GM12878 (cell line): ENCODE measurements around the gene STK32A. TPM values are rescaled to one million over a fixed set of nuclear protein-coding genes. Genes with fewer than 3 reads are reported as not detected.

Experiments
- ATAC-seq: fragments of 200-7000 bp; cut with Tn5 transposase; 3 replicates; pipeline ENCODE4 v1.9.1; 2020; ENCODE audit warnings: mild to moderate bottlenecking, moderate library complexity
- BruUV-seq: library from RNA; stranded (reverse); fragments of 400-500 nt; replicated peaks from 2 replicates; lab custom pipeline; 2021; lab: Mats Ljungman, UMichigan
- CTCF ChIA-PET: fragments of 300-600 bp; sonication (Branson Sonifier 250); formaldehyde crosslinking; extraction: SDS; loops from one replicate; lab custom pipeline; 2021; ENCODE audit warnings: inconsistent platforms; lab: Yijun Ruan, JAX
- POLR2A ChIA-PET: fragments of 350-600 bp; formaldehyde crosslinking; extraction: SDS; loops from one replicate; lab custom pipeline; 2021; ENCODE audit warnings: inconsistent platforms; lab: Charles Lee
- RAD21 ChIA-PET: fragments of 300-600 bp; sonication (Branson Sonifier 250); formaldehyde crosslinking; loops from one replicate; lab custom pipeline; 2023; ENCODE audit warnings: antibody characterized with exemption; ENCODE audit not compliant: unreplicated experiment; lab: Charles Lee
- SMC1A ChIA-PET: fragments of 300-600 bp; sonication (Branson Sonifier 250); formaldehyde crosslinking; loops from one replicate; lab custom pipeline; 2023; ENCODE audit not compliant: unreplicated experiment, uncharacterized antibody; lab: Charles Lee
- DNase-seq: peaks from one replicate; pipeline ENCODE4 v3.0.0-alpha.2; 2011; ENCODE audit warnings: low read depth, low spot score
- FAIRE-seq: peaks from 3 replicates; lab custom pipeline; 2011; peaks lifted over from hg19 to GRCh38; lab: Jason Lieb, UNC
- H2AFZ ChIP-seq: 2 replicates; pipeline ENCODE4 v1.6.0; 2011; ENCODE audit warnings: low read depth, low read length, control low read depth; ENCODE audit not compliant: control insufficient read depth
- H3K27ac ChIP-seq: 2 replicates; pipeline ENCODE4 v1.5.1; 2011; ENCODE audit warnings: control low read depth; ENCODE audit not compliant: control insufficient read depth, insufficient read depth
- H3K27me3 ChIP-seq, 2 experiments: replicated peaks in 1 of 2; 2 replicates each; pipeline versions ENCODE4 v1.6.0 to v1.6.1; 2011; ENCODE audit warnings: low read length in 1 of 2; ENCODE audit not compliant: control insufficient read depth in 2 of 2, insufficient read depth in 2 of 2
- H3K36me3 ChIP-seq, 2 experiments: 2 replicates each; pipeline ENCODE4 v1.5.1; 2011; ENCODE audit warnings: low read length in 1 of 2; ENCODE audit not compliant: control insufficient read depth in 2 of 2, insufficient read depth in 2 of 2
- H3K4me1 ChIP-seq: 2 replicates; pipeline ENCODE4 v1.6.1; 2011; ENCODE audit warnings: mild to moderate bottlenecking, low read length, moderate library complexity, mixed read lengths; ENCODE audit not compliant: control insufficient read depth, insufficient read depth
- H3K4me2 ChIP-seq: 2 replicates; pipeline ENCODE4 v1.6.0; 2011; ENCODE audit warnings: control low read depth; ENCODE audit not compliant: control insufficient read depth, insufficient read depth
- H3K4me3 ChIP-seq: fragments of 200-600 bp; sonication (generic); 2 replicates; pipeline ENCODE4 v1.5.1; 2016
- H3K79me2 ChIP-seq: 2 replicates; pipeline ENCODE4 v1.6.0; 2011; ENCODE audit warnings: low read length; ENCODE audit not compliant: control insufficient read depth, insufficient read depth
- H3K9ac ChIP-seq: 2 replicates; pipeline ENCODE4 v1.8.0; 2011; ENCODE audit warnings: low read length, control low read depth, mixed read lengths; ENCODE audit not compliant: control insufficient read depth, insufficient read depth
- H3K9me3 ChIP-seq: replicated peaks from 3 replicates; pipeline ENCODE4 v1.5.1; 2011; ENCODE audit warnings: mild to moderate bottlenecking, low read length; ENCODE audit not compliant: control insufficient read depth, insufficient read depth
- H4K20me1 ChIP-seq: 2 replicates; pipeline ENCODE4 v1.6.0; 2011; ENCODE audit not compliant: control insufficient read depth, insufficient read depth
- BACH1 ChIP-seq: fragments of 450-650 bp; IDR thresholded peaks from 2 replicates; pipeline ENCODE4 v1.6.1; 2017; ENCODE audit warnings: mild to moderate bottlenecking, borderline replicate concordance
- CBX3 ChIP-seq: fragments of 200-600 bp; sonication (generic); IDR thresholded peaks from 2 replicates; pipeline ENCODE4 v1.6.1; 2016; ENCODE audit warnings: low read depth, borderline replicate concordance
- CTCF ChIP-seq, 3 experiments: IDR thresholded peaks in 2 of 3; conservative IDR thresholded peaks in 1 of 3; 2 replicates each; pipeline ENCODE4 v1.5.1; 2011; ENCODE audit warnings: low read depth in 3 of 3, low read length in 3 of 3, mild to moderate bottlenecking in 3 of 3, control low read depth in 2 of 3, moderate library complexity in 2 of 3, inconsistent platforms in 1 of 3, mixed read lengths in 1 of 3; ENCODE audit not compliant: control insufficient read depth in 2 of 3, insufficient read depth in 1 of 3; ENCODE audit errors: extremely low read depth in 1 of 3
- E2F4 ChIP-seq: IDR thresholded peaks from 2 replicates; pipeline ENCODE4 v1.6.1; 2012; ENCODE audit warnings: low read depth, low read length, improper control_type of control experiment
- EP300 ChIP-seq, 2 experiments: fragments of 150-350 bp in 1 of 2; IDR thresholded peaks; 2 replicates each; pipeline ENCODE4 v1.6.1; 2011 to 2012; ENCODE audit warnings: low read depth in 2 of 2, low read length in 2 of 2, borderline replicate concordance in 1 of 2, improper control_type of control experiment in 1 of 2, inconsistent platforms in 1 of 2; ENCODE audit not compliant: control insufficient read depth in 1 of 2
- HDAC6 ChIP-seq: fragments of 200-600 bp; sonication (generic); IDR thresholded peaks from one replicate; pipeline ENCODE4 v1.8.0; 2017; ENCODE audit warnings: antibody characterized with exemption; ENCODE audit not compliant: unreplicated experiment
- NR2C2 ChIP-seq: IDR thresholded peaks from 2 replicates; pipeline ENCODE4 v1.6.1; 2011; ENCODE audit warnings: borderline replicate concordance, low read depth; ENCODE audit not compliant: control insufficient read depth, insufficient read length
- RFX5 ChIP-seq: IDR thresholded peaks from 2 replicates; pipeline ENCODE4 v1.6.1; 2011; ENCODE audit warnings: low read depth, low read length, improper control_type of control experiment
- SREBF2 ChIP-seq: IDR thresholded peaks from 2 replicates; pipeline ENCODE4 v1.6.1; 2012; ENCODE audit warnings: mild to moderate bottlenecking, low read length
- ZNF207 ChIP-seq: fragments of 450-650 bp; IDR thresholded peaks from 2 replicates; pipeline ENCODE4 v1.6.1; 2014; ENCODE audit warnings: antibody characterized with exemption, mild to moderate bottlenecking, borderline replicate concordance
- WGBS: methylation state at CpG from one replicate; pipeline ENCODE4 v1.1.6; 2016; ENCODE audit warnings: low lambda C conversion rate; ENCODE audit not compliant: insufficient replicate concordance, insufficient coverage; ENCODE audit errors: missing lambda C conversion rate; 5-methylcytosine and 5-hydroxymethylcytosine counted together
- in situ Hi-C: fragments of 300-500 bp; cut with MboI; formaldehyde crosslinking; loops from 9 replicates; pipeline ENCODE4 v1.14.3; 2018; ENCODE audit warnings: mixed read lengths
- intact Hi-C: fragments of 100-400 bp; cut with micrococcal nuclease; formaldehyde crosslinking; loops from one replicate; pipeline ENCODE4 v1.14.2; 2022; ENCODE audit not compliant: unreplicated experiment
- polyA plus RNA-seq, 11 experiments: library from polyadenylated mRNA; depleted of rRNA in 4 of 11; unstranded in 6 of 11; stranded (reverse) in 5 of 11; fragments of >200 nt; fragmentation: Nextera tagmentation in 4 of 11; fragmentation: Illumina TruSeq in 1 of 11; extraction: Ambion mirVana in 4 of 11; extraction: Trizol in 1 of 11; gene quantifications; 1 replicate in 1 of 11; 2 replicates in 10 of 11; pipeline versions ENCODE4 v1.2.1 to v1.2.3, GENCODE V29; 2011 to 2016; ENCODE audit warnings: inconsistent platforms in 2 of 11, missing spikeins in 2 of 11, low read depth in 1 of 11
- total RNA-seq, 4 experiments: library from RNA; depleted of rRNA in 3 of 4; stranded (reverse); fragments of >200 nt in 3 of 4; fragmentation: Illumina TruSeq in 1 of 4; extraction: Trizol in 1 of 4; gene quantifications; 2 replicates each; pipeline versions ENCODE4 v1.2.1 to v1.2.3, GENCODE V29; 2013 to 2021
- TF ChIP-seq, protein P1 (sequence below): IDR thresholded peaks from 2 replicates; pipeline ENCODE4 v1.6.1; 2012; ENCODE audit warnings: improper control_type of control experiment, low read depth, low read length; ENCODE audit not compliant: insufficient replicate concordance

The STK32A gene
- total and polyA plus RNA-seq, 10 of the 15 experiments (the other 5 are each of a cell fraction or from before 2014, with no cell fraction given) = under 0.01 to 0.10 TPM; not detected in 8

DNA sequence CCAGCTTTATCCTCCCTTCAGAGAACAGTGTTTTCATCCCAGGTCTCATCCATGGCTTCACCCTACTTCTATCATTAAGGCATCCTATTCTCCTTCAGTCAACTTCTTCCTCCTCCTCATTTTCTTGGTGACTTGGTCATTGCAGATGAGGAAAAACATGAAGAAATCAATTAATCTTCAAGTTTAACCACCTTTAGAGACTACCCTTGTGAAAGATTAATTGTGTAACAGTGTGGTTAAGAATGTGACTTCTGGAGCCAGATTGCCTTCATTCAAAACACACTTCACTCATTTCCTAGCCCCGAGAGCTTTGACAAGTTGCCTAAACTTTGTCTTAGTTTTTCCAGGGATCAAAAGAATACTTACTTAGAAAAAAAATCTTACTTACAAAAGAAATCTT, 110.0 kb downstream of the STK32A start (continued):
- TF ChIP-seq BACH1 = no peak
- TF ChIP-seq CTCF (IDR thresholded peaks at IDR 0.05 in 2 of 3, conservative IDR thresholded peaks at IDR 0.05 in 1 of 3; ENCODE audit: control insufficient read depth in 2 of 3, extremely low read depth in 1 of 3, insufficient read depth in 1 of 3, low read depth in 3 of 3, low read length in 3 of 3) = no peak
- no peak for TF ChIP-seq CBX3
- no peak for TF ChIP-seq NR2C2
- no peak for TF ChIP-seq EP300 (IDR thresholded peaks at IDR 0.05; ENCODE audit: borderline replicate concordance in 1 of 2, control insufficient read depth in 1 of 2, low read depth in 2 of 2, low read length in 2 of 2)
- TF ChIP-seq SREBF2 = no peak
- no peak for TF ChIP-seq HDAC6
- TF ChIP-seq RFX5 = no peak
- TF ChIP-seq, all 136 proteins: peak for 0

GRCh38 chr5:147346006-147346561, 111.3 kb downstream of the STK32A start:
- no peak for FAIRE-seq
- H3K4me3 ChIP-seq = no peak overlapping the region
- no peak overlapping the region for H2AFZ ChIP-seq
- H3K4me2 ChIP-seq = no peak overlapping the region
- POLR2A ChIA-PET = no interaction called here
- no peaks in the 10 kb centered on the region for H3K79me2 ChIP-seq
- no peaks in the 10 kb centered on the region for H3K36me3 ChIP-seq
- RAD21 ChIA-PET = no interaction called here
- H3K9ac ChIP-seq = no peak overlapping the region
- no peak overlapping the region for H3K27ac ChIP-seq
- no peaks in the 10 kb centered on the region for H3K27me3 ChIP-seq
- WGBS = 18% methylated on average over 5 of the region's 5 CpGs
- no TSS peak for BruUV-seq
- H3K4me1 ChIP-seq = no peaks in the 10 kb centered on the region
- SMC1A ChIA-PET = interaction anchor here (1.0 kb wide), 1 partner anchor 24 kb away, joined by 4 read pairs; no protein-coding TSS in a partner anchor
- no peaks in the 10 kb centered on the region for H3K9me3 ChIP-seq
- no peaks in the 10 kb centered on the region for H4K20me1 ChIP-seq
- intact Hi-C loops = no loop called here
- ATAC-seq = peak; percentile 50; the same call in 2 of the 3 replicates
- in situ Hi-C loops = no loop called here
- CTCF ChIA-PET = interaction anchor here (1.0 kb wide), 1 partner anchor 18 kb away, joined by 3 read pairs; no protein-coding TSS in a partner anchor
- no peak for DNase-seq
- no peak for TF ChIP-seq E2F4
- no peak for TF ChIP-seq ZNF207
- TF ChIP-seq, protein P1, sequence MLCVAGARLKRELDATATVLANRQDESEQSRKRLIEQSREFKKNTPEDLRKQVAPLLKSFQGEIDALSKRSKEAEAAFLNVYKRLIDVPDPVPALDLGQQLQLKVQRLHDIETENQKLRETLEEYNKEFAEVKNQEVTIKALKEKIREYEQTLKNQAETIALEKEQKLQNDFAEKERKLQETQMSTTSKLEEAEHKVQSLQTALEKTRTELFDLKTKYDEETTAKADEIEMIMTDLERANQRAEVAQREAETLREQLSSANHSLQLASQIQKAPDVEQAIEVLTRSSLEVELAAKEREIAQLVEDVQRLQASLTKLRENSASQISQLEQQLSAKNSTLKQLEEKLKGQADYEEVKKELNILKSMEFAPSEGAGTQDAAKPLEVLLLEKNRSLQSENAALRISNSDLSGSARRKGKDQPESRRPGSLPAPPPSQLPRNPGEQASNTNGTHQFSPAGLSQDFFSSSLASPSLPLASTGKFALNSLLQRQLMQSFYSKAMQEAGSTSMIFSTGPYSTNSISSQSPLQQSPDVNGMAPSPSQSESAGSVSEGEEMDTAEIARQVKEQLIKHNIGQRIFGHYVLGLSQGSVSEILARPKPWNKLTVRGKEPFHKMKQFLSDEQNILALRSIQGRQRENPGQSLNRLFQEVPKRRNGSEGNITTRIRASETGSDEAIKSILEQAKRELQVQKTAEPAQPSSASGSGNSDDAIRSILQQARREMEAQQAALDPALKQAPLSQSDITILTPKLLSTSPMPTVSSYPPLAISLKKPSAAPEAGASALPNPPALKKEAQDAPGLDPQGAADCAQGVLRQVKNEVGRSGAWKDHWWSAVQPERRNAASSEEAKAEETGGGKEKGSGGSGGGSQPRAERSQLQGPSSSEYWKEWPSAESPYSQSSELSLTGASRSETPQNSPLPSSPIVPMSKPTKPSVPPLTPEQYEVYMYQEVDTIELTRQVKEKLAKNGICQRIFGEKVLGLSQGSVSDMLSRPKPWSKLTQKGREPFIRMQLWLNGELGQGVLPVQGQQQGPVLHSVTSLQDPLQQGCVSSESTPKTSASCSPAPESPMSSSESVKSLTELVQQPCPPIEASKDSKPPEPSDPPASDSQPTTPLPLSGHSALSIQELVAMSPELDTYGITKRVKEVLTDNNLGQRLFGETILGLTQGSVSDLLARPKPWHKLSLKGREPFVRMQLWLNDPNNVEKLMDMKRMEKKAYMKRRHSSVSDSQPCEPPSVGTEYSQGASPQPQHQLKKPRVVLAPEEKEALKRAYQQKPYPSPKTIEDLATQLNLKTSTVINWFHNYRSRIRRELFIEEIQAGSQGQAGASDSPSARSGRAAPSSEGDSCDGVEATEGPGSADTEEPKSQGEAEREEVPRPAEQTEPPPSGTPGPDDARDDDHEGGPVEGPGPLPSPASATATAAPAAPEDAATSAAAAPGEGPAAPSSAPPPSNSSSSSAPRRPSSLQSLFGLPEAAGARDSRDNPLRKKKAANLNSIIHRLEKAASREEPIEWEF = no peak
